GM06990 (cell line): ENCODE data around the gene SLC44A5.

ENCODE experiments used
- DNase-seq: peaks from one replicate; pipeline ENCODE4 v3.0.0-alpha.2; 2011; ENCODE audit not compliant: insufficient read length; ENCODE audit errors: extremely low read depth
- H3K27me3 ChIP-seq: replicated peaks from 2 replicates; pipeline ENCODE4 v1.6.0; 2011; ENCODE audit warnings: low read length; ENCODE audit not compliant: control insufficient read depth, insufficient read depth
- H3K36me3 ChIP-seq: 2 replicates; pipeline ENCODE4 v1.5.1; 2011; ENCODE audit warnings: low read length; ENCODE audit not compliant: control insufficient read depth, insufficient read depth
- H3K4me3 ChIP-seq: replicated peaks from 2 replicates; pipeline ENCODE4 v1.5.1; 2011; ENCODE audit warnings: low read depth, mild to moderate bottlenecking, control low read depth, low read length
- TF ChIP-seq, protein P1 (sequence below): IDR thresholded peaks from 2 replicates; pipeline ENCODE4 v1.5.1; 2011; ENCODE audit warnings: low read length, control low read depth, mild to moderate bottlenecking, inconsistent platforms; ENCODE audit not compliant: insufficient read depth, poor library complexity, severe bottlenecking

SLC44A5 gene

DNA sequence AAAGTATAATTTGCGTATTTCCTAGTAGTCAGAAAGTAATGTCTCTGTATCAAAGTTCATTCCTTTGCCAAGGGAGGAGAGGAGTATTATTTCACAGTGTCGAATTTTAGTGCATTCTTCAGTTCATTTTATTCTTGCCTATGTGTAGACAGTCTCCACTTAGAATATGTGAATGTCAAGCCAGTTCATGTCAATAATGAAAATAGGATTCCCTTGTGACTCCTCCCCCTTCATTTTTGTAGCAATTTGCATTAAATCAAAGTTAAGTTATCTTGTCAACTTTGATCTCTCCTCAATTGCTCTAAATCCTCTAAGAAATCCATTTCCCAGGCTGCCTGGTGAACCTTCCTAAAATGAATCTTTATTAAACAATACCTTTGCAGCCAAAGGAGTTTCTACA, 179.1 kb downstream of the SLC44A5 start:
- H3K36me3 ChIP-seq = no peaks in the 10 kb centered on the region
- no peak for DNase-seq
- TF ChIP-seq, protein P1, sequence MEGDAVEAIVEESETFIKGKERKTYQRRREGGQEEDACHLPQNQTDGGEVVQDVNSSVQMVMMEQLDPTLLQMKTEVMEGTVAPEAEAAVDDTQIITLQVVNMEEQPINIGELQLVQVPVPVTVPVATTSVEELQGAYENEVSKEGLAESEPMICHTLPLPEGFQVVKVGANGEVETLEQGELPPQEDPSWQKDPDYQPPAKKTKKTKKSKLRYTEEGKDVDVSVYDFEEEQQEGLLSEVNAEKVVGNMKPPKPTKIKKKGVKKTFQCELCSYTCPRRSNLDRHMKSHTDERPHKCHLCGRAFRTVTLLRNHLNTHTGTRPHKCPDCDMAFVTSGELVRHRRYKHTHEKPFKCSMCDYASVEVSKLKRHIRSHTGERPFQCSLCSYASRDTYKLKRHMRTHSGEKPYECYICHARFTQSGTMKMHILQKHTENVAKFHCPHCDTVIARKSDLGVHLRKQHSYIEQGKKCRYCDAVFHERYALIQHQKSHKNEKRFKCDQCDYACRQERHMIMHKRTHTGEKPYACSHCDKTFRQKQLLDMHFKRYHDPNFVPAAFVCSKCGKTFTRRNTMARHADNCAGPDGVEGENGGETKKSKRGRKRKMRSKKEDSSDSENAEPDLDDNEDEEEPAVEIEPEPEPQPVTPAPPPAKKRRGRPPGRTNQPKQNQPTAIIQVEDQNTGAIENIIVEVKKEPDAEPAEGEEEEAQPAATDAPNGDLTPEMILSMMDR = no peak
- no peaks in the 10 kb centered on the region for H3K27me3 ChIP-seq
- H3K4me3 ChIP-seq = no peak overlapping the region

DNA sequence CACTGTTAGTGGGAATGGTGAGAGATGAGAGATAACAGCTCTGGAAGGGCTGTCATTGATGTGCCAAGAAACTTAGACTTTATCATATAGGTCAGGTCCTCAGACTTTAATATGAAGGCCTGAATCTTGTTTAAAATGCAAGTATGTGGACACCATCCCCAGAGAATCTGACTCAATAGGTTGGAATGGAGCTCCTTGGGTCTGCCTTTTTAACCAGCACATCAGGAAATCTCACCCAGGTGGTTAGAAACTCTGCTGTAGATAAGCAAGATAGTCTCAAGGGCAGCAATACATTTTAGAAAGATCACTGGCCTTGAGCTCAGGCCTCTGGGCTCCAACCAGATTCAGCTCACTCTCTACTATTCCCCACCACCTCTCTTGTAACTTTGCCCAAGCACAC, 180.4 kb downstream of the SLC44A5 start:
- no peaks in the 10 kb centered on the region for H3K36me3 ChIP-seq
- H3K27me3 ChIP-seq = no peaks in the 10 kb centered on the region
- DNase-seq = no peak
- TF ChIP-seq, protein P1 = no peak
- H3K4me3 ChIP-seq = no peak overlapping the region

DNA sequence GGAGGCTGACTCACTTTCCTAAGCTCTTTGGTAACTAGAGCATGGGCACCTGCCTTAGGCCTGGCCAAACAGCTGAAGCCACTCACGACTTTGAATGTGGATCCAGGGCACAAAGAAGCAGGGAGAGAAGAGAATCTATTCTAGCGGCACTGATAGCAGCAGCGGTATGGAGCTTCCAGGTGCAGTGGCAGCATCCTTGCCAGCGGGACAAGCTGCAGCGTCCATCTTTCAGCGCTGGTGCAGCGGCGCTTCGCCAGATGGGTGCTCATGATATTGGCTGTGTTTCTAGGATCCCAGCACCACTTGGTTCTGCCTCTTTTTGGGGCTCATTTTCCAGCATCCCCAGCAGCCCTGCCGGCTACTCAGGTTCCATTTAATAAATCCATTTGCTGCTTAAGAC, 184.2 kb downstream of the SLC44A5 start:
- H3K27me3 ChIP-seq = no peaks in the 10 kb centered on the region
- TF ChIP-seq, protein P1 = no peak
- no peak for DNase-seq
- no peaks in the 10 kb centered on the region for H3K36me3 ChIP-seq
- no peak overlapping the region for H3K4me3 ChIP-seq

DNA sequence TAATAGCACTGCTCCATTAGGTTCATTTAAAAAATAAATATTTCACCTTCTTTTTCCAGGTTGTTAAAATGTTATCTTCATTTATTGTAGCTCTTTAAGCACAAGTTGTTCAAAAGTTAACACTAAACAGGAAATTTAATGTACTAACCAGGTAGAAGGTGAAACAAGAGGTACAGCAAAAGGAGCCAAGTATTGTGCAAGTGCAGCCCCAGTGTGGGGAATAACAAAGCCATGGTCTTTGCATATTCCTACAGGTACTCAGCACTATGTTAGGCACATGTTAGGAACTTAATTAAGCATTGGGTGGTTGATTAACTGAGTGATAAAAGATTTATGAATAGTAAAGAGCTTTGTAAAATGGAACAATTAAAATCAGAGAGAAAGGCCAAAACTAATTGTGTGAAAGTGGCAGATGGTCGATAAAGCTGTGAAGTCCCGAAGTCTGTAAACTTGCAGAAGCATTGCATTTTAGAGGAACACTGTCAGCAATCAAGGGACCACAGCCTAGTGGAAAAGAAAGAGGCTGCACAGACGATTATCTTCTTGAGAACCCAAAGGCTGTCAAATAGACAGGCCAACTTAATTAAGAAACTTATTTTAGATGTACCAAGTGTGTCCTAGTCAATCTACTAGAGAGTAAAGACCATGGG, 185.8 kb downstream of the SLC44A5 start:
- H3K27me3 ChIP-seq = no peaks in the 10 kb centered on the region
- no peak overlapping the region for H3K4me3 ChIP-seq
- no peaks in the 10 kb centered on the region for H3K36me3 ChIP-seq
- DNase-seq = no peak
- TF ChIP-seq, protein P1 = no peak

DNA sequence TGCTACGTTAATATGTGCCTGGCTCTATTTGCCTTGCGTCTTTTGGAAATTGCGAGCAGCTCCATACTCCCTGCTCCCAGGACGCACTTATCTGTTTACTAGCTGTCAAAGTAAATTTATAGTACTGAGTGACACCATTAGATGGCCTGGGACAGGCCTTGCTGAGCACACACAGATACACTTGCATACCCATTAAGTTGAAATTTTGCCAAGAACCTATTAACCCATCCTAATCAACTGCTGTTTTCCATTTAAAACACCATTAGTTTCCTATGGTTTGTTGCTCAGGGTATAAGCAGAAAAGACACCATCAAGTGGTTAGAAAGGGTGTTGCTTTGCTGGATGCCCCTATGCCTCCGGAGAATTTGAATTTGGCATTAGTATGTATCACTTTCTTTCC, 187.3 kb downstream of the SLC44A5 start:
- DNase-seq = no peak
- TF ChIP-seq, protein P1 = no peak
- H3K36me3 ChIP-seq = no peaks in the 10 kb centered on the region

DNA sequence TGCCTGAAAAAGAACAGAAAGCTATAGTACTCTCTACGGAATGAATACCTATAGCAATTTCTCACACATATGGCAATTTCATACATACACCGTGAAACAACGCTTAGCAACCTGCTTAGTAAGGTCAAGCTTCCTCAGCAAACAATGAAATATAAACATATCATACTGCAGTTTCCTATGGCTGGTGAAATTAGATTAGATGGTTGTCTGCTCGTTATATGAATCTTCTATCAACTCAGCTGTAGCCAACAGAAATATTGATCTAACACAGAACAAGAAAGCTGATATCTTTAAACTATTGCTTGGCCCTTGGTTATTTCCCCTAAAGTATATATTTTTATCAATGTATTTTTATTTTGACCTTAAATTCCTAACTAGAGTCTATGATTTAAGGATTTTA, 187.8 kb downstream of the SLC44A5 start:
- DNase-seq = no peak
- TF ChIP-seq, protein P1 = no peak
- Histone ChIP-seq H3K4me3 (no peak overlapping the region), H3K36me3 (no peaks in the 10 kb centered on the region), H3K27me3 (no peaks in the 10 kb centered on the region)

More for the DNA sequence above, 187.3 kb downstream of the SLC44A5 start:
- H3K4me3 ChIP-seq = no peak overlapping the region
- H3K27me3 ChIP-seq = no peaks in the 10 kb centered on the region
